Measurements from ENCODE around the gene ARFGAP3. TPM values are rescaled to one million over a fixed set of nuclear protein-coding genes. Genes with fewer than 3 reads are reported as not detected.

Gene ARFGAP3
- 28.4 and 29.9 TPM in 2 replicates for total RNA-seq
- long read RNA-seq, transcript ARFGAP3-201 (16 exons, 2,857 nt): major isoform, 117 of 167 reads
- long read RNA-seq, partial matches to known transcripts: 15 of 167 reads
- long read RNA-seq, other reads (novel, unspliced or antisense): 34 of 167 reads

DNA sequence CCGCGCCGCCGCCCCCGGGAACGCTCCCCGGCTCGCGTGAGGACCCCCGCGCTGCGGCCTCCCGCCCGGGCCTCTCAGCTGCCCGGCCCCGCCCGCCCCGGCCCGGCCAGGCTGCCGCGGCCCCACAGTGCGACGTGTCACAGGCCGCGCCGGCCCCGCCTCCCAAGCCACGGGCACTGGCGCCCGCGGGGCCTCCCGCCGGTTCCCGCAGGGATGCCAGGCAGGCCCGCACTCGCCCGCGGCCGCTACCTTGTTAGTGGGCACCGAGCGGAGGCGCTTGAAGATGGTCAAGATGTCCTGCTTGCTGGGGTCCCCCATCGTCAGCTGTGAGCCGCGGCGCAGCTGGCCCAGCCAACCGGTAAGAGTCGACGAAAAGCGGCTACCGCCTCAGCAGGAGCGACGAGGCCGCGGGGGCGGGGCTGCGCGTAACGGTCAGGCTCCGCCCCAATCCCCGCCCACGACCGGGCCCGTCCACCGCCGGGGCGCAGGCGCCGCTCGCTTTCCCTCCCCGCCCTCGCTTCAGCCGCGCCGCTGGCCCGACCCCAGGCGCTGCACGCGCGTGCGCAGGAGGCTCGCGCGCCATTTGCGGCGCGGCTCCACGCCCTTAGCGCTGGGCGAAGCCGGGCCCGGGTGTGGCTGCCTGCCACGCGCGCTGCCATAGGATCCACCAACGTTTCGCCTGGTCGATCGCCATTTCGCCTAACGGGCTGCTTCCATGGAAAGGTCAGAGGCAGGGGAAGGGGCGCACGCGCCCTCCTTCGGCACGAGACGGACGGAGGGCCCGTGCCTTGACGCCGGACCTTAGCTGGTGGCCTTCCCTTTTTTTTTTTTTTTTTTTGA lies at the start of gene ARFGAP3:
ARFGAP3 (minus strand) TSS at position 409 of the 840 bp plus-strand sequence; CDS start at position 318, 91 bp downstream.
- H3K27me3 Mint-ChIP-seq (ENCODE audit: low read depth): no peaks in the 10 kb centered on the region
- peaks cover 5% of the 10 kb centered on the region for H3K4me1 Mint-ChIP-seq
- peak; percentile 92 for DNase-seq (ENCODE audit: low read depth, low spot score)
- no peaks in the 10 kb centered on the region for H3K9me3 Mint-ChIP-seq
- TF ChIP-seq, protein P1, sequence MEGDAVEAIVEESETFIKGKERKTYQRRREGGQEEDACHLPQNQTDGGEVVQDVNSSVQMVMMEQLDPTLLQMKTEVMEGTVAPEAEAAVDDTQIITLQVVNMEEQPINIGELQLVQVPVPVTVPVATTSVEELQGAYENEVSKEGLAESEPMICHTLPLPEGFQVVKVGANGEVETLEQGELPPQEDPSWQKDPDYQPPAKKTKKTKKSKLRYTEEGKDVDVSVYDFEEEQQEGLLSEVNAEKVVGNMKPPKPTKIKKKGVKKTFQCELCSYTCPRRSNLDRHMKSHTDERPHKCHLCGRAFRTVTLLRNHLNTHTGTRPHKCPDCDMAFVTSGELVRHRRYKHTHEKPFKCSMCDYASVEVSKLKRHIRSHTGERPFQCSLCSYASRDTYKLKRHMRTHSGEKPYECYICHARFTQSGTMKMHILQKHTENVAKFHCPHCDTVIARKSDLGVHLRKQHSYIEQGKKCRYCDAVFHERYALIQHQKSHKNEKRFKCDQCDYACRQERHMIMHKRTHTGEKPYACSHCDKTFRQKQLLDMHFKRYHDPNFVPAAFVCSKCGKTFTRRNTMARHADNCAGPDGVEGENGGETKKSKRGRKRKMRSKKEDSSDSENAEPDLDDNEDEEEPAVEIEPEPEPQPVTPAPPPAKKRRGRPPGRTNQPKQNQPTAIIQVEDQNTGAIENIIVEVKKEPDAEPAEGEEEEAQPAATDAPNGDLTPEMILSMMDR (conservative IDR thresholded peaks at IDR 0.05): no peak
- H3K36me3 Mint-ChIP-seq (ENCODE audit: low read depth): peaks cover 2% of the 10 kb centered on the region
- H3K27ac Mint-ChIP-seq (ENCODE audit: unreplicated experiment): peak within 1 kb of the TSS; percentile 83
- peak within 1 kb of the TSS; percentile 94 for H3K4me3 Mint-ChIP-seq

DNA sequence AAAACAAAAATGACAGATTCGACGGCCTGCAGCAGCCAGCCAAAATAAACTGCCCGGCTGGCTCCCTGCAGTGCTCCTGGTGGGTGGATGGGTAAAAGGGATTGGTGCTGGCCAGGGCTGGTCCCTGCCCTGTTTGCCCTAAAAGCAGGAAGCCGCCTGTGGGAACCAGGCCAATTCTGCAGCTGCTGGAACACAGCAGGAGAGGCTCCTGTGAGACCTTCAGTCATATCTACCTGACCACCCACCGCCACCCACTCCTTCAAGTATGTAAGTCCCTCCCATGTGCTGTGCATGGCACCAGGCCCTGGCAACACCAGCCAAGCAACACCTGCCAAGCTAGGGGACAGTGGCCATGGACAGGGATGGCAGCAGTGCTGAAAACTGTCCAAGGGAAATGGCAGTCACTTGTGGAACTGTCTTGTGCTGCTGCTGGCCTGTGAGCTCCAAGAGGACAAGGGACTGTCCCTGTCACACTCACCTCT lies 48.7 kb upstream of the ARFGAP3 start:
- Mint-ChIP-seq H3K4me3 (no peak overlapping the region), H3K36me3 (ENCODE audit: low read depth) (peaks cover 5% of the 10 kb centered on the region), H3K27ac (ENCODE audit: unreplicated experiment) (no peak overlapping the region), H3K9me3 (no peaks in the 10 kb centered on the region), H3K4me1 (peaks cover 58% of the 10 kb centered on the region), H3K27me3 (ENCODE audit: low read depth) (no peaks in the 10 kb centered on the region)
- no peak for DNase-seq (ENCODE audit: low read depth, low spot score)
- TF ChIP-seq, protein P1 (conservative IDR thresholded peaks at IDR 0.05): no peak

DNA sequence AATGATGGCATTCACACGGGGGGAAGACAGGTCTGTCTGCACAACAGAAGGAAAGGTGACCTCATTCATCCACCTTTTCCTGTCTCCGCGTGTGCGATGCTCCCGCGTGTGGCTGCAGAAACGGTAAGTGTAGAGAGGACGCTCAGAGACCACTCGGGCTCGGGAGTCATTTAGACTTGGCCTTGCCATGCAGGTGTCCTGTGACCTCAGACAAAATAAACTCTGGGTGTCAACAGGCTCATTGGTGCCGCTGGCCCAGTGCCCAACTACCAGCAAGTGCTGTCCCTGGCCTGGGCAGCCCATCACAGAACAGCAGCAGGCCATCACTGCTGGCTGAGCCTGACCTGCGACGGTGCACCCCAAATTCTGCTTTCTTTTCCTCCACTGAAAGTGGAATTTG lies 48.1 kb upstream of the ARFGAP3 start:
- H3K27ac Mint-ChIP-seq (ENCODE audit: unreplicated experiment): peak overlapping the region; percentile 44
- H3K4me3 Mint-ChIP-seq: no peak overlapping the region
- H3K4me1 Mint-ChIP-seq: peaks cover 58% of the 10 kb centered on the region
- no peaks in the 10 kb centered on the region for H3K9me3 Mint-ChIP-seq
- H3K27me3 Mint-ChIP-seq (ENCODE audit: low read depth): no peaks in the 10 kb centered on the region
- peaks cover 5% of the 10 kb centered on the region for H3K36me3 Mint-ChIP-seq (ENCODE audit: low read depth)
- DNase-seq (ENCODE audit: low read depth, low spot score): no peak
- TF ChIP-seq, protein P1 (conservative IDR thresholded peaks at IDR 0.05): no peak

DNA sequence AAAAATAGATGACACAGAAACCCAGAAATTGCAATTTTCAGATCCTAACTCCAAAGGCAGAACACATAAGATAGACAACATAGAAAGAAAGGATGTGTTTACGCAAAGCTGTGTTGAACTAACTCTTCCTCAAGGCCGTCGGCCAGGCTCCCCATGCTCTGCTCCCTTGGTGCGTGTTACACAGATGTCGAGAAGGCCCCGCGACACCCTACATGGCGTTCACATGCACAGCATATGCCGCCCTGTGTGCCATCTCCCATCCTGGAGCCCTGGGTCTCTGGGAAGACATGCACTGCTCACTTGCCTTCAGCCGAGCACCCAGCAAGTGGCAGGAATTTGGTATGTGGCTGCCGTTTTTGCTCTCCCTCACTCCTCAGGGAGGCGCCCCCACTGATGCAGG lies 47.0 kb upstream of the ARFGAP3 start:
- DNase-seq (ENCODE audit: low read depth, low spot score): no peak
- H3K9me3 Mint-ChIP-seq: no peaks in the 10 kb centered on the region
- H3K27me3 Mint-ChIP-seq (ENCODE audit: low read depth): no peaks in the 10 kb centered on the region
- no peak overlapping the region for H3K4me3 Mint-ChIP-seq
- H3K4me1 Mint-ChIP-seq: peaks cover 58% of the 10 kb centered on the region
- H3K36me3 Mint-ChIP-seq (ENCODE audit: low read depth): peaks cover 5% of the 10 kb centered on the region
- H3K27ac Mint-ChIP-seq (ENCODE audit: unreplicated experiment): peak overlapping the region; percentile 69
- TF ChIP-seq, protein P1 (conservative IDR thresholded peaks at IDR 0.05): no peak

- no peak overlapping the region for H3K4me3 Mint-ChIP-seq
- TF ChIP-seq, protein P1 (conservative IDR thresholded peaks at IDR 0.05): no peak
- peak overlapping the region; percentile 35 for H3K27ac Mint-ChIP-seq (ENCODE audit: unreplicated experiment)
- H3K9me3 Mint-ChIP-seq: no peaks in the 10 kb centered on the region
- no peak for DNase-seq (ENCODE audit: low read depth, low spot score)
- H3K4me1 Mint-ChIP-seq: peaks cover 50% of the 10 kb centered on the region
- H3K27me3 Mint-ChIP-seq (ENCODE audit: low read depth): no peaks in the 10 kb centered on the region
- H3K36me3 Mint-ChIP-seq (ENCODE audit: low read depth): no peaks in the 10 kb centered on the region
These were observed 45.9 kb upstream of the ARFGAP3 start for GRCh38 chr22:42902875-42903510.

All from neural crest cell (in vitro differentiated cells).